H9 (cell line): ENCODE measurements around the gene SEL1L2. TPM values are rescaled to one million over a fixed set of nuclear protein-coding genes. Genes with fewer than 3 reads are reported as not detected.

ENCODE experiments used
- DNase-seq: peaks from one replicate; pipeline ENCODE4 v3.0.0-alpha.2; 2017
- H2AFZ ChIP-seq: one replicate; pipeline ENCODE4 v1.6.1; 2013; ENCODE audit warnings: mild to moderate bottlenecking, low read length, control low read depth, moderate library complexity
- H2AK5ac ChIP-seq: 2 replicates; pipeline ENCODE4 v1.6.1; 2013; ENCODE audit warnings: low read length, control low read depth, mixed read lengths; ENCODE audit not compliant: insufficient read length
- H2BK120ac ChIP-seq: one replicate; pipeline ENCODE4 v1.6.1; 2013; ENCODE audit warnings: low read depth, mild to moderate bottlenecking, low read length, control low read depth, inconsistent platforms; ENCODE audit not compliant: poor library complexity, severe bottlenecking
- H2BK12ac ChIP-seq: 2 replicates; pipeline ENCODE4 v1.6.1; 2013; ENCODE audit warnings: low read length, control low read depth, mixed read lengths, low read depth; ENCODE audit not compliant: insufficient read length
- H2BK15ac ChIP-seq: 2 replicates; pipeline ENCODE4 v1.6.1; 2013; ENCODE audit warnings: low read depth, low read length, control low read depth
- H2BK20ac ChIP-seq: one replicate; pipeline ENCODE4 v1.6.1; 2013; ENCODE audit warnings: low read depth, mild to moderate bottlenecking, low read length, control low read depth, inconsistent platforms; ENCODE audit not compliant: poor library complexity, severe bottlenecking
- H2BK5ac ChIP-seq: 2 replicates; pipeline ENCODE4 v1.6.1; 2013; ENCODE audit warnings: low read length, control low read depth, mixed read lengths; ENCODE audit not compliant: insufficient read length
- H3K14ac ChIP-seq: 2 replicates; pipeline ENCODE4 v1.6.1; 2013; ENCODE audit warnings: low read length, control low read depth; ENCODE audit not compliant: insufficient read depth
- H3K18ac ChIP-seq: 2 replicates; pipeline ENCODE4 v1.6.1; 2013; ENCODE audit warnings: low read depth, mild to moderate bottlenecking, mixed read lengths, low read length, control low read depth; ENCODE audit not compliant: insufficient read length
- H3K23ac ChIP-seq: 2 replicates; pipeline ENCODE4 v1.6.1; 2013; ENCODE audit warnings: low read length, control low read depth, mixed read lengths, low read depth; ENCODE audit not compliant: insufficient read length
- H3K23me2 ChIP-seq: 2 replicates; pipeline ENCODE4 v1.6.1; 2013; ENCODE audit warnings: low read depth, mild to moderate bottlenecking, mixed read lengths, low read length, control low read depth; ENCODE audit not compliant: insufficient read length, poor library complexity, severe bottlenecking
- H3K27ac ChIP-seq: 2 replicates; pipeline ENCODE4 v1.5.1; 2013; ENCODE audit warnings: low read length, control low read depth, mixed read lengths, low read depth; ENCODE audit not compliant: insufficient read length
- H3K27me3 ChIP-seq: 2 replicates; pipeline ENCODE4 v1.6.1; 2013; ENCODE audit warnings: low read length, control low read depth, inconsistent platforms; ENCODE audit not compliant: insufficient read depth
- H3K4ac ChIP-seq: 2 replicates; pipeline ENCODE4 v1.6.1; 2013; ENCODE audit warnings: low read depth, mild to moderate bottlenecking, control low read depth, inconsistent platforms, low read length, moderate library complexity
- H3K4me1 ChIP-seq: 2 replicates; pipeline ENCODE4 v1.6.1; 2013; ENCODE audit warnings: low read length, control low read depth, inconsistent platforms; ENCODE audit not compliant: insufficient read depth
- H3K4me2 ChIP-seq: 2 replicates; pipeline ENCODE4 v1.6.1; 2013; ENCODE audit warnings: low read length, control low read depth, mixed read lengths; ENCODE audit not compliant: insufficient read length, insufficient read depth
- H3K56ac ChIP-seq: 2 replicates; pipeline ENCODE4 v1.6.1; 2013; ENCODE audit warnings: low read depth, mild to moderate bottlenecking, mixed read lengths, low read length, control low read depth; ENCODE audit not compliant: insufficient read length
- H3K79me1 ChIP-seq: 2 replicates; pipeline ENCODE4 v1.6.1; 2013; ENCODE audit warnings: low read depth, mild to moderate bottlenecking, moderate library complexity, low read length, control low read depth, inconsistent platforms; ENCODE audit not compliant: insufficient read depth, poor library complexity, severe bottlenecking
- H3K79me2 ChIP-seq: 2 replicates; pipeline ENCODE4 v1.6.1; 2013; ENCODE audit warnings: low read length, control low read depth, inconsistent platforms; ENCODE audit not compliant: insufficient read depth
- H3K9ac ChIP-seq: 2 replicates; pipeline ENCODE4 v1.6.1; 2013; ENCODE audit warnings: low read length, control low read depth, mixed read lengths; ENCODE audit not compliant: insufficient read length; ENCODE audit errors: extremely low read depth
- H3K9me3 ChIP-seq: one replicate; pipeline ENCODE4 v1.6.1; 2013; ENCODE audit warnings: low read depth, low read length, inconsistent platforms; ENCODE audit not compliant: control insufficient read depth
- H3T11ph ChIP-seq: one replicate; pipeline ENCODE4 v1.6.1; 2013; ENCODE audit warnings: mild to moderate bottlenecking, low read length, control low read depth, inconsistent platforms
- H4K20me1 ChIP-seq: one replicate; pipeline ENCODE4 v1.6.1; 2013; ENCODE audit not compliant: control insufficient read depth, insufficient read length, insufficient read depth
- H4K5ac ChIP-seq: 2 replicates; pipeline ENCODE4 v1.6.1; 2013; ENCODE audit warnings: low read depth, mild to moderate bottlenecking, mixed read lengths, low read length, control low read depth; ENCODE audit not compliant: insufficient read length
- H4K8ac ChIP-seq: replicated peaks from 2 replicates; pipeline ENCODE4 v1.6.1; 2013; ENCODE audit warnings: low read length, control low read depth, mixed read lengths, low read depth; ENCODE audit not compliant: insufficient read length
- H4K91ac ChIP-seq: 2 replicates; pipeline ENCODE4 v1.6.1; 2013; ENCODE audit warnings: low read depth, mild to moderate bottlenecking, moderate library complexity, mixed read lengths, low read length, control low read depth; ENCODE audit not compliant: insufficient read length
- H3K27ac Mint-ChIP-seq, 3 experiments: 2 replicates in 2 of 3; 3 replicates in 1 of 3; pipeline ENCODE4 v1.8.0; 2020 to 2021; ENCODE audit warnings: mixed read lengths in 3 of 3, mild to moderate bottlenecking in 1 of 3, moderate library complexity in 1 of 3
- H3K27me3 Mint-ChIP-seq: 2 replicates; pipeline ENCODE4 v1.8.0; 2021; ENCODE audit warnings: low read depth, mild to moderate bottlenecking, moderate library complexity, mixed read lengths
- H3K36me3 Mint-ChIP-seq, 3 experiments: 2 replicates in 2 of 3; 3 replicates in 1 of 3; pipeline ENCODE4 v1.8.0; 2020 to 2021; ENCODE audit warnings: low read depth in 3 of 3, mixed read lengths in 3 of 3; ENCODE audit not compliant: insufficient read depth in 1 of 3
- H3K4me1 Mint-ChIP-seq, 2 experiments: 2 replicates each; pipeline ENCODE4 v1.8.0; 2020; ENCODE audit warnings: mixed read lengths in 2 of 2
- H3K4me3 Mint-ChIP-seq, 2 experiments: 2 replicates in 1 of 2; 3 replicates in 1 of 2; pipeline ENCODE4 v1.8.0; 2020 to 2021; ENCODE audit warnings: mild to moderate bottlenecking in 2 of 2, mixed read lengths in 2 of 2, moderate library complexity in 1 of 2
- H3K9me3 Mint-ChIP-seq, 2 experiments: 2 replicates in 1 of 2; 3 replicates in 1 of 2; pipeline ENCODE4 v1.8.0; 2020; ENCODE audit warnings: mild to moderate bottlenecking in 2 of 2, mixed read lengths in 2 of 2, moderate library complexity in 1 of 2
- CTCF ChIP-seq: fragments of 200-600 bp; sonication (generic); conservative IDR thresholded peaks from 3 replicates; pipeline ENCODE4 v1.8.0; 2021; ENCODE audit warnings: antibody characterized with exemption, mild to moderate bottlenecking
- WGBS: extraction: QIAGEN DNeasy Blood & Tissue Kit; methylation state at CpG from one replicate; pipeline ENCODE4 v1.1.7; 2013; ENCODE audit warnings: missing lambda C conversion rate, low lambda C conversion rate, mixed read lengths; ENCODE audit not compliant: insufficient read length; ENCODE audit errors: extremely low coverage; 5-methylcytosine and 5-hydroxymethylcytosine counted together
- total RNA-seq: library from RNA; stranded (reverse); gene quantifications from 2 replicates; pipeline ENCODE4 v1.2.1, GENCODE V29; 2021

SEL1L2 gene
- total RNA-seq, 1 experiment from 2014 or later = not detected

DNA sequence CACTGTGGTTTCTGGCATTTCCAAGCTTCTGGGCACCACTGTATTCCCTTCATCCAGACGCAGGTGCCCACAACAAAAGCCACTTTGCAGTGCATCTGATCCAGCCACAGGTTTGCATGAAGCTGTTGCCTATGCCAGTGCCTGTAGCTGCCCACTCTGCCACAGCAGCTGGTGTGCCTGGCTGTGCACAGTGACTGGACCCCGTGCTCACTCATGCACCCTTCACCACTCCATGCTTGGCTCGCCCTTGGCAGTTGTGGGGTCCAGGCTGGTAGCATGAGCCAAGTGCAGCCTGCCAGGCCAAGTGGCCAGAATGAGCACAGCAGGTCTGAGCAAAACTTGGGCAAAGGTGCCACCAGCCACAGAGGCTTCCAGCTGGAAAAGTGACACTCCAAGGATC, 42.7 kb downstream of the SEL1L2 start:
- no peak overlapping the region for H3K23ac ChIP-seq
- no peak overlapping the region for H2BK15ac ChIP-seq
- no peak overlapping the region for H4K91ac ChIP-seq
- Mint-ChIP-seq H3K4me3 (no peak overlapping the region), H3K27ac (no peak overlapping the region), H3K9me3 (0 out of 5 replicates have a peak, but pooled peaks cover 0 to 3% of the 10 kb centered on the region in 2 experiments), H3K27me3 (no peaks in the 10 kb centered on the region), H3K36me3 (no peaks in the 10 kb centered on the region; a peak in 2 of 7 replicates), H3K4me1 (peaks cover 2 to 7% of the 10 kb centered on the region in 2 experiments; a peak in 2 of 4 replicates)
- H2AK5ac ChIP-seq = no peak overlapping the region
- no peak overlapping the region for H3K18ac ChIP-seq
- no peak for DNase-seq
- H3K4me1 ChIP-seq = no peaks in the 10 kb centered on the region
- no peaks in the 10 kb centered on the region for H3K79me1 ChIP-seq
- no peak overlapping the region for H2BK12ac ChIP-seq
- 0 out of 2 replicates have a peak overlapping the region, but pooled peaks have one; percentile 20 for H3K14ac ChIP-seq
- H3K27me3 ChIP-seq = no peaks in the 10 kb centered on the region
- no peak overlapping the region for H3K9ac ChIP-seq
- no peaks in the 10 kb centered on the region for H3K9me3 ChIP-seq
- no peak overlapping the region for H4K8ac ChIP-seq
- H3K4ac ChIP-seq = no peak overlapping the region
- no peak for TF ChIP-seq CTCF
- no CpG with 5 or more reads among the region's 3 CpGs for WGBS
- no peak overlapping the region for H3K56ac ChIP-seq
- no peak overlapping the region for H2BK20ac ChIP-seq
- H2BK120ac ChIP-seq = no peak overlapping the region
- H4K5ac ChIP-seq = no peak overlapping the region
- H3K23me2 ChIP-seq = peaks cover 3% of the 10 kb centered on the region
- no peaks in the 10 kb centered on the region for H3K79me2 ChIP-seq
- H3K4me2 ChIP-seq = no peak overlapping the region
- H2AFZ ChIP-seq = no peak overlapping the region
- H4K20me1 ChIP-seq = no peaks in the 10 kb centered on the region
- H3T11ph ChIP-seq = no peak overlapping the region
- no peak overlapping the region for H3K27ac ChIP-seq
- H2BK5ac ChIP-seq = no peak overlapping the region
